Right lobe of liver (tissue), 4 donors: ENCODE data around the gene PLEKHO1.

Experiments
- CTCF ChIP-seq, 4 donors: fragments of 200-600 bp in 3 of 4; fragments of 450-650 bp in 1 of 4; IDR thresholded peaks; one replicate each; pipeline versions ENCODE4 v1.5.1 to v1.8.0; 2016 to 2022; ENCODE audit warnings: antibody characterized with exemption in 4 of 4, mild to moderate bottlenecking in 2 of 4
- POLR2A ChIP-seq: fragments of 450-650 bp; IDR thresholded peaks from one replicate; pipeline ENCODE4 v1.6.1; 2017; ENCODE audit warnings: antibody characterized with exemption, mild to moderate bottlenecking
- donor health status: DM: no; HTN: no; CAD: no.
- donor health status: DM: no; HTN: no; CAD: no.
- donor health status: DM: no; HTN: yes; CAD: no.

- TF ChIP-seq CTCF (IDR thresholded peaks at IDR 0.05) (no peak), POLR2A (no peak)
These were observed 30.8 kb downstream of the PLEKHO1 start for GRCh38 chr1:150180474-150180873.
